A549 (cell line): ENCODE data around the gene GALC. TPM values are rescaled to one million over a fixed set of nuclear protein-coding genes. Genes with fewer than 3 reads are reported as not detected.

Experiments
- ATAC-seq, 2 experiments: fragments of 200-7000 bp in 1 of 2; fragments of >200 bp in 1 of 2; cut with Nextera tagmentation in 1 of 2; cut with Tn5 transposase in 1 of 2; 3 replicates each; pipeline versions ENCODE4 v1.8.0 to v1.9.1; 2018 to 2020; ENCODE audit warnings: mild to moderate bottlenecking in 1 of 2, moderate library complexity in 1 of 2
- CTCF ChIA-PET: fragments of 300-600 bp; sonication (Branson Sonifier 250); formaldehyde crosslinking; extraction: SDS; loops from one replicate; lab custom pipeline; 2021; ENCODE audit warnings: antibody characterized with exemption, inconsistent platforms; lab: Yijun Ruan, JAX
- POLR2A ChIA-PET: fragments of 350-600 bp; formaldehyde crosslinking; extraction: SDS; loops from one replicate; lab custom pipeline; 2021; ENCODE audit warnings: antibody characterized with exemption, inconsistent platforms; lab: Yijun Ruan, JAX
- DNase-seq, 2 experiments: peaks; one replicate each; pipeline versions ENCODE4 v3.0.0 to v3.0.0-alpha.2; 2011 to 2016; ENCODE audit warnings: low read depth in 1 of 2, low spot score in 1 of 2
- FAIRE-seq: peaks from 2 replicates; lab custom pipeline; 2011; peaks lifted over from hg19 to GRCh38; lab: Jason Lieb, UNC
- H3K27ac ChIP-seq, 2 experiments: fragments of >200 bp; sonication (Bioruptor Twin); formaldehyde crosslinking; 3 replicates each; pipeline ENCODE4 v1.5.1; 2016 to 2017
- H3K4me1 ChIP-seq: fragments of >200 bp; sonication (Bioruptor Twin); formaldehyde crosslinking; 3 replicates; pipeline ENCODE4 v1.6.1; 2016
- H3K4me2 ChIP-seq: fragments of >200 bp; sonication (Bioruptor Twin); formaldehyde crosslinking; 3 replicates; pipeline ENCODE4 v1.6.1; 2016
- H3K4me3 ChIP-seq: fragments of >200 bp; sonication (Bioruptor Twin); formaldehyde crosslinking; 3 replicates; pipeline ENCODE4 v1.5.1; 2016
- H3K9me3 ChIP-seq: fragments of >200 bp; sonication (Bioruptor Twin); formaldehyde crosslinking; 3 replicates; pipeline ENCODE4 v1.6.1; 2016
- CBX8 ChIP-seq: fragments of 200-600 bp; sonication (generic); IDR thresholded peaks from 2 replicates; pipeline ENCODE4 v1.6.1; 2016
- CHD2 ChIP-seq: fragments of 150-350 bp; IDR thresholded peaks from 2 replicates; pipeline ENCODE4 v1.6.1; 2014; ENCODE audit warnings: low read length; ENCODE audit not compliant: partially characterized antibody
- ESRRA ChIP-seq: fragments of 150-350 bp; IDR thresholded peaks from 2 replicates; pipeline ENCODE4 v1.6.1; 2014; ENCODE audit warnings: mild to moderate bottlenecking, low read length, borderline replicate concordance
- FOXS1 ChIP-seq: fragments of 250-450 bp; sonication (Bioruptor Pico); IDR thresholded peaks from 2 replicates; pipeline ENCODE4 v1.5.0; 2020; ENCODE audit warnings: mild to moderate bottlenecking, moderate library complexity
- GATA3 ChIP-seq: IDR thresholded peaks from 2 replicates; pipeline ENCODE4 v1.6.1; 2012; ENCODE audit warnings: borderline replicate concordance
- HDAC2 ChIP-seq: fragments of 200-600 bp; sonication (generic); IDR thresholded peaks from 2 replicates; pipeline ENCODE4 v1.6.1; 2016
- HEYL ChIP-seq: fragments of 250-450 bp; sonication (Bioruptor Pico); IDR thresholded peaks from 2 replicates; pipeline ENCODE4 v1.8.0; 2021; ENCODE audit warnings: mild to moderate bottlenecking, moderate library complexity
- HOXB13 ChIP-seq: fragments of 250-450 bp; sonication (Bioruptor Pico); IDR thresholded peaks from 2 replicates; pipeline ENCODE4 v1.5.0; 2020; ENCODE audit warnings: low read depth, mild to moderate bottlenecking, moderate library complexity
- JUN ChIP-seq, 2 experiments: fragments of >200 bp; sonication (Bioruptor Twin); formaldehyde crosslinking; IDR thresholded peaks; 2 replicates in 1 of 2; 3 replicates in 1 of 2; pipeline ENCODE4 v1.6.1; 2016 to 2017
- MAZ ChIP-seq: fragments of 150-350 bp; IDR thresholded peaks from 2 replicates; pipeline ENCODE4 v1.6.1; 2014; ENCODE audit warnings: antibody characterized with exemption, low read depth, low read length, borderline replicate concordance
- NPAS2 ChIP-seq: fragments of 250-450 bp; sonication (Bioruptor Pico); IDR thresholded peaks from 2 replicates; pipeline ENCODE4 v1.8.0; 2022; ENCODE audit warnings: mild to moderate bottlenecking, moderate library complexity, borderline replicate concordance
- PHF8 ChIP-seq: fragments of 200-600 bp; sonication (generic); IDR thresholded peaks from 2 replicates; pipeline ENCODE4 v1.6.1; 2016; ENCODE audit warnings: low read depth, mild to moderate bottlenecking, antibody characterized with exemption, moderate library complexity, borderline replicate concordance
- RAD21 ChIP-seq, 2 experiments: fragments of >200 bp in 1 of 2; sonication (Bioruptor Twin) in 1 of 2; formaldehyde crosslinking in 1 of 2; IDR thresholded peaks in 1 of 2; conservative IDR thresholded peaks in 1 of 2; 2 replicates in 1 of 2; 3 replicates in 1 of 2; pipeline ENCODE4 v1.6.1; 2012 to 2018; ENCODE audit warnings: inconsistent platforms in 1 of 2
- RCOR1 ChIP-seq: fragments of 150-350 bp; IDR thresholded peaks from 2 replicates; pipeline ENCODE4 v1.6.1; 2014; ENCODE audit warnings: antibody characterized with exemption, low read length, low read depth
- RFX5 ChIP-seq: fragments of 450-650 bp; IDR thresholded peaks from 2 replicates; pipeline ENCODE4 v1.7.1; 2014; ENCODE audit warnings: antibody characterized with exemption, mild to moderate bottlenecking, moderate library complexity
- RNF2 ChIP-seq: fragments of 200-600 bp; sonication (generic); IDR thresholded peaks from 2 replicates; pipeline ENCODE4 v1.6.1; 2016; ENCODE audit warnings: low read depth, mild to moderate bottlenecking, antibody characterized with exemption, moderate library complexity, borderline replicate concordance
- SREBF2 ChIP-seq: fragments of 450-650 bp; IDR thresholded peaks from 2 replicates; pipeline ENCODE4 v1.6.1; 2014; ENCODE audit warnings: mild to moderate bottlenecking, moderate library complexity
- ZC3H11A ChIP-seq: fragments of 450-650 bp; IDR thresholded peaks from 2 replicates; pipeline ENCODE4 v1.6.1; 2014; ENCODE audit warnings: antibody characterized with exemption, mild to moderate bottlenecking
- ZNF302 ChIP-seq: fragments of 250-450 bp; sonication (Bioruptor Pico); IDR thresholded peaks from 2 replicates; pipeline ENCODE4 v1.9.0; 2021; ENCODE audit warnings: inconsistent platforms, mild to moderate bottlenecking, moderate library complexity
- ZSCAN20 ChIP-seq: fragments of 250-450 bp; sonication (Bioruptor Pico); IDR thresholded peaks from 2 replicates; pipeline ENCODE4 v1.8.0; 2022; ENCODE audit warnings: mild to moderate bottlenecking, moderate library complexity
- WGBS: methylation state at CpG from one replicate; pipeline ENCODE4 v1.1.6; 2017; ENCODE audit errors: missing lambda C conversion rate; 5-methylcytosine and 5-hydroxymethylcytosine counted together
- polyA minus RNA-seq: library from RNA; depleted of rRNA, polyadenylated mRNA; stranded (reverse); fragments of >200 nt; gene quantifications from 2 replicates; pipeline ENCODE4 v1.2.3, GENCODE V29; 2011; rRNA and poly(A)+ RNA removed
- polyA plus RNA-seq, 4 experiments: library from polyadenylated mRNA; depleted of rRNA in 3 of 4; stranded (reverse); fragments of >200 nt; fragmentation: RNase III in 1 of 4; extraction: RNeasy Plus Mini Kit Qiagen cat#74134 plus additional on column Dnase treatment in 1 of 4; gene quantifications; 2 replicates in 3 of 4; 3 replicates in 1 of 4; pipeline ENCODE4 v1.2.3, GENCODE V29; 2011 to 2017
- TF ChIP-seq, protein P1 (sequence below): IDR thresholded peaks from 2 replicates; pipeline ENCODE4 v1.6.1; 2012
- TF ChIP-seq, protein P2 (sequence below): fragments of >200 bp; sonication (Bioruptor Twin); formaldehyde crosslinking; IDR thresholded peaks from 3 replicates; pipeline ENCODE4 v1.6.1; 2016
- TF ChIP-seq, protein P3 (sequence below): fragments of 150-350 bp; IDR thresholded peaks from 2 replicates; pipeline ENCODE4 v1.6.1; 2014; ENCODE audit warnings: low read depth, mild to moderate bottlenecking, low read length
- TF ChIP-seq, protein P4 (sequence below): fragments of 250-450 bp; sonication (Bioruptor Pico); IDR thresholded peaks from 2 replicates; pipeline ENCODE4 v1.5.0; 2021; ENCODE audit warnings: mild to moderate bottlenecking, moderate library complexity, borderline replicate concordance
- TF ChIP-seq, protein P5 (sequence below): IDR thresholded peaks from 2 replicates; pipeline ENCODE4 v1.6.1; 2012
- TF ChIP-seq, protein P6 (sequence below): fragments of 200-600 bp; sonication (generic); IDR thresholded peaks from 2 replicates; pipeline ENCODE4 v1.6.1; 2016; ENCODE audit warnings: antibody characterized with exemption, mild to moderate bottlenecking, moderate library complexity
- TF ChIP-seq, protein P7 (sequence below): fragments of >200 bp; sonication (Bioruptor Twin); formaldehyde crosslinking; IDR thresholded peaks from 2 replicates; pipeline ENCODE4 v1.6.1; 2016

The GALC gene
- polyA plus RNA-seq (2011; rRNA removed): 37.3 and 38.3 TPM in 2 replicates
- 4.6 and 5.5 TPM in 2 replicates for polyA plus RNA-seq (2012; cell fraction: cytosol; rRNA removed)
- 6.9 and 15.2 TPM in 2 replicates for polyA plus RNA-seq (2012; cell fraction: nucleus; rRNA removed)
- 12.3 to 15.8 TPM (median 15.5 TPM) in 3 replicates for polyA plus RNA-seq (2017; fragmentation: RNase III; extraction: RNeasy Plus Mini Kit Qiagen cat#74134 plus additional on column Dnase treatment)
- polyA minus RNA-seq: 18.2 and 20.1 TPM in 2 replicates

DNA sequence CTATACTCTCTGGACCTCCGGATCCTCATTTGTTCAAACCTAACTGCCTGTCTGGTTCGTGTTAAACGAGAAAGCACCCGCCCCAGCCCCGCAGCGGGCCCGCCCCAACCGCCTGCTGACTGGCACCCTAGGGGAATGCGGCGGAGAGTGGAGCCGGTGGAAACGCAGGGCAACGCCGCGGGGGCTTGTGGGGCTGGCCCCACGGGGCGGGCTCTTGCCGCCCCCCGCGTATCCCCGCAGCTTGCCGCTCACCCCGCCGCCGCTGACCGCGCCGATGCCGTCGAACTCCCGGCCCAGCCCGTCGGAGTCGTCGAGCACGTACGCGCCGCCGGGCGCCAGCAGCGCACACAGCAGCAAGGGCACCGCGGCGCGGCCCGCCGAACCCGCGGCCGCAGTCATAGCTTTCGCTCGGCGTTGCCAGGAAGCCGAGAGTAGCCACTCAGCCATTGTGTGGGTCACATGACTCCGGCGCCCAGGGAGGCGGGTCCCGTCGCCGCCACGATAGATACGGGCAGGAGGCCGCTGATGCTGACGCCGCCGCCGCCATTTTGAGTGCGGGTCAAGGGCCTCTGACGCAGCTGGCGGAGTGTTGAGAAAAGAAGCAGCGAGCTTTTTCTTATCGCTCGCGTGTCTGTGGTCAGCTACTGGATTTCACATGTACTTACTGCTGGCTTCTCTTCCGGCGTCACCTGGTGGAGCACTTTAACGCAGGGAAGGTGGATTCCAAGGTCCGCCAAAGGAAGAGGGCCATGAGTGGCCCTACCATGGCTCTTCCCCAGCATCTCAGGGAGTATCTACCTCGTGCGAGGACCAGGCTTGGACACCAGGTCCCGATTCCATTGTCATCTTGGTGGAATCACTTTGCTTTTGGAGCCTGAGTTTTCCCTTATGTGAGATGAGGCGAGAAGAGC, at the start of gene GALC:
TSS of gene GALC (minus strand) at position 465 of the 911 bp plus-strand sequence. CDS start at position 447, 18 bp downstream.
- POLR2A ChIA-PET: interaction anchor here (1.0 kb wide), 1 partner anchor 10 kb away, joined by 3 read pairs; no protein-coding TSS in a partner anchor
- DNase-seq: peak; percentile 73 to 90
- TF ChIP-seq CHD2 (no peak), GATA3 (0 out of 2 replicates have a peak, but pooled peaks have one; percentile 21), ZSCAN20 (0 out of 2 replicates have a peak, but pooled peaks have one; percentile 55), RNF2 (no peak), RCOR1 (no peak), RFX5 (0 out of 2 replicates have a peak, but pooled peaks have one; percentile 38), ESRRA (no peak), HOXB13 (CRISPR knock-in tag) (peak; percentile 80; the same call in 1 of the 2 replicates), JUN (IDR thresholded peaks at IDR 0.05) (peak; percentile 48 to 80; a peak in 3 of 5 replicates), CBX8 (no peak), HDAC2 (0 out of 2 replicates have a peak, but pooled peaks have one; percentile 25), SREBF2 (no peak), NPAS2 (CRISPR knock-in tag) (no peak), ZNF302 (CRISPR knock-in tag) (no peak), ZC3H11A (no peak), RAD21 (conservative IDR thresholded peaks at IDR 0.05 in 1 of 2, IDR thresholded peaks at IDR 0.05 in 1 of 2) (no peak), MAZ (no peak), PHF8 (peak; percentile 89), FOXS1 (CRISPR knock-in tag) (no peak), HEYL (CRISPR knock-in tag) (no peak)
- TF ChIP-seq, protein P1, sequence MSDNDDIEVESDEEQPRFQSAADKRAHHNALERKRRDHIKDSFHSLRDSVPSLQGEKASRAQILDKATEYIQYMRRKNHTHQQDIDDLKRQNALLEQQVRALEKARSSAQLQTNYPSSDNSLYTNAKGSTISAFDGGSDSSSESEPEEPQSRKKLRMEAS: peak; percentile 86
- TF ChIP-seq, protein P2, sequence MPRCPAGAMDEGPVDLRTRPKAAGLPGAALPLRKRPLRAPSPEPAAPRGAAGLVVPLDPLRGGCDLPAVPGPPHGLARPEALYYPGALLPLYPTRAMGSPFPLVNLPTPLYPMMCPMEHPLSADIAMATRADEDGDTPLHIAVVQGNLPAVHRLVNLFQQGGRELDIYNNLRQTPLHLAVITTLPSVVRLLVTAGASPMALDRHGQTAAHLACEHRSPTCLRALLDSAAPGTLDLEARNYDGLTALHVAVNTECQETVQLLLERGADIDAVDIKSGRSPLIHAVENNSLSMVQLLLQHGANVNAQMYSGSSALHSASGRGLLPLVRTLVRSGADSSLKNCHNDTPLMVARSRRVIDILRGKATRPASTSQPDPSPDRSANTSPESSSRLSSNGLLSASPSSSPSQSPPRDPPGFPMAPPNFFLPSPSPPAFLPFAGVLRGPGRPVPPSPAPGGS: 0 out of 3 replicates have a peak, but pooled peaks have one; percentile 45
- TF ChIP-seq, protein P3, sequence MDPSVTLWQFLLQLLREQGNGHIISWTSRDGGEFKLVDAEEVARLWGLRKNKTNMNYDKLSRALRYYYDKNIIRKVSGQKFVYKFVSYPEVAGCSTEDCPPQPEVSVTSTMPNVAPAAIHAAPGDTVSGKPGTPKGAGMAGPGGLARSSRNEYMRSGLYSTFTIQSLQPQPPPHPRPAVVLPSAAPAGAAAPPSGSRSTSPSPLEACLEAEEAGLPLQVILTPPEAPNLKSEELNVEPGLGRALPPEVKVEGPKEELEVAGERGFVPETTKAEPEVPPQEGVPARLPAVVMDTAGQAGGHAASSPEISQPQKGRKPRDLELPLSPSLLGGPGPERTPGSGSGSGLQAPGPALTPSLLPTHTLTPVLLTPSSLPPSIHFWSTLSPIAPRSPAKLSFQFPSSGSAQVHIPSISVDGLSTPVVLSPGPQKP: no peak
- TF ChIP-seq, protein P4, sequence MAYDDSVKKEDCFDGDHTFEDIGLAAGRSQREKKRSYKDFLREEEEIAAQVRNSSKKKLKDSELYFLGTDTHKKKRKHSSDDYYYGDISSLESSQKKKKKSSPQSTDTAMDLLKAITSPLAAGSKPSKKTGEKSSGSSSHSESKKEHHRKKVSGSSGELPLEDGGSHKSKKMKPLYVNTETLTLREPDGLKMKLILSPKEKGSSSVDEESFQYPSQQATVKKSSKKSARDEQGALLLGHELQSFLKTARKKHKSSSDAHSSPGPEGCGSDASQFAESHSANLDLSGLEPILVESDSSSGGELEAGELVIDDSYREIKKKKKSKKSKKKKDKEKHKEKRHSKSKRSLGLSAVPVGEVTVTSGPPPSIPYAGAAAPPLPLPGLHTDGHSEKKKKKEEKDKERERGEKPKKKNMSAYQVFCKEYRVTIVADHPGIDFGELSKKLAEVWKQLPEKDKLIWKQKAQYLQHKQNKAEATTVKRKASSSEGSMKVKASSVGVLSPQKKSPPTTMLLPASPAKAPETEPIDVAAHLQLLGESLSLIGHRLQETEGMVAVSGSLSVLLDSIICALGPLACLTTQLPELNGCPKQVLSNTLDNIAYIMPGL: peak; percentile 48; the same call in 1 of the 2 replicates
- TF ChIP-seq, protein P5, sequence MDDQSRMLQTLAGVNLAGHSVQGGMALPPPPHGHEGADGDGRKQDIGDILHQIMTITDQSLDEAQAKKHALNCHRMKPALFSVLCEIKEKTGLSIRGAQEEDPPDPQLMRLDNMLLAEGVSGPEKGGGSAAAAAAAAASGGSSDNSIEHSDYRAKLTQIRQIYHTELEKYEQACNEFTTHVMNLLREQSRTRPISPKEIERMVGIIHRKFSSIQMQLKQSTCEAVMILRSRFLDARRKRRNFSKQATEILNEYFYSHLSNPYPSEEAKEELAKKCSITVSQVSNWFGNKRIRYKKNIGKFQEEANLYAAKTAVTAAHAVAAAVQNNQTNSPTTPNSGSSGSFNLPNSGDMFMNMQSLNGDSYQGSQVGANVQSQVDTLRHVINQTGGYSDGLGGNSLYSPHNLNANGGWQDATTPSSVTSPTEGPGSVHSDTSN: 0 out of 2 replicates have a peak, but pooled peaks have one; percentile 23
- TF ChIP-seq, protein P6, sequence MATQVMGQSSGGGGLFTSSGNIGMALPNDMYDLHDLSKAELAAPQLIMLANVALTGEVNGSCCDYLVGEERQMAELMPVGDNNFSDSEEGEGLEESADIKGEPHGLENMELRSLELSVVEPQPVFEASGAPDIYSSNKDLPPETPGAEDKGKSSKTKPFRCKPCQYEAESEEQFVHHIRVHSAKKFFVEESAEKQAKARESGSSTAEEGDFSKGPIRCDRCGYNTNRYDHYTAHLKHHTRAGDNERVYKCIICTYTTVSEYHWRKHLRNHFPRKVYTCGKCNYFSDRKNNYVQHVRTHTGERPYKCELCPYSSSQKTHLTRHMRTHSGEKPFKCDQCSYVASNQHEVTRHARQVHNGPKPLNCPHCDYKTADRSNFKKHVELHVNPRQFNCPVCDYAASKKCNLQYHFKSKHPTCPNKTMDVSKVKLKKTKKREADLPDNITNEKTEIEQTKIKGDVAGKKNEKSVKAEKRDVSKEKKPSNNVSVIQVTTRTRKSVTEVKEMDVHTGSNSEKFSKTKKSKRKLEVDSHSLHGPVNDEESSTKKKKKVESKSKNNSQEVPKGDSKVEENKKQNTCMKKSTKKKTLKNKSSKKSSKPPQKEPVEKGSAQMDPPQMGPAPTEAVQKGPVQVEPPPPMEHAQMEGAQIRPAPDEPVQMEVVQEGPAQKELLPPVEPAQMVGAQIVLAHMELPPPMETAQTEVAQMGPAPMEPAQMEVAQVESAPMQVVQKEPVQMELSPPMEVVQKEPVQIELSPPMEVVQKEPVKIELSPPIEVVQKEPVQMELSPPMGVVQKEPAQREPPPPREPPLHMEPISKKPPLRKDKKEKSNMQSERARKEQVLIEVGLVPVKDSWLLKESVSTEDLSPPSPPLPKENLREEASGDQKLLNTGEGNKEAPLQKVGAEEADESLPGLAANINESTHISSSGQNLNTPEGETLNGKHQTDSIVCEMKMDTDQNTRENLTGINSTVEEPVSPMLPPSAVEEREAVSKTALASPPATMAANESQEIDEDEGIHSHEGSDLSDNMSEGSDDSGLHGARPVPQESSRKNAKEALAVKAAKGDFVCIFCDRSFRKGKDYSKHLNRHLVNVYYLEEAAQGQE: no peak
- TF ChIP-seq, protein P7, sequence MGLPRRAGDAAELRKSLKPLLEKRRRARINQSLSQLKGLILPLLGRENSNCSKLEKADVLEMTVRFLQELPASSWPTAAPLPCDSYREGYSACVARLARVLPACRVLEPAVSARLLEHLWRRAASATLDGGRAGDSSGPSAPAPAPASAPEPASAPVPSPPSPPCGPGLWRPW: no peak

More for the DNA sequence above, at the start of gene GALC:
- H3K4me2 ChIP-seq: peak within 1 kb of the TSS; percentile 71
- peak within 1 kb of the TSS; percentile 64 for H3K4me3 ChIP-seq
- peak within 1 kb of the TSS; percentile 84 to 97 for H3K27ac ChIP-seq
- no peaks in the 10 kb centered on the region for H3K9me3 ChIP-seq
- 6% methylated on average over 22 of the region's 83 CpGs for WGBS
- no peak for FAIRE-seq
- ATAC-seq: peak; percentile 96 to 98
- H3K4me1 ChIP-seq: 0 out of 3 replicates have a peak, but pooled peaks cover 6% of the 10 kb centered on the region
- CTCF ChIA-PET: interaction anchor here (0.6 to 1.6 kb wide), 4 partner anchors 20 to 398 kb away, joined by 3 read pairs; no protein-coding TSS in a partner anchor
